MCF 10A (cell line): Measurements from ENCODE around the gene FARP1. TPM values are rescaled to one million over a fixed set of nuclear protein-coding genes. Genes with fewer than 3 reads are reported as not detected.

Source experiments
- BruUV-seq: library from RNA; stranded (reverse); fragments of 400-500 nt; replicated peaks from 2 replicates; lab custom pipeline; 2021; lab: Mats Ljungman, UMichigan
- CTCF ChIA-PET: fragments of 300-600 bp; sonication (Branson Sonifier 250); formaldehyde crosslinking; extraction: SDS; loops from one replicate; lab custom pipeline; 2021; ENCODE audit warnings: antibody characterized with exemption, inconsistent platforms; lab: Yijun Ruan, JAX
- POLR2A ChIA-PET: fragments of 300-600, 350-650 bp; sonication (Branson Sonifier 250); formaldehyde crosslinking; extraction: SDS; loops from one replicate; lab custom pipeline; 2020; ENCODE audit warnings: antibody characterized with exemption, inconsistent platforms; lab: Yijun Ruan, JAX
- DNase-seq: peaks from one replicate; pipeline ENCODE4 v3.0.0-alpha.2; 2018; ENCODE audit not compliant: unreplicated experiment
- H3K27ac Mint-ChIP-seq: one replicate; pipeline ENCODE4 v1.8.0; 2022; ENCODE audit warnings: mild to moderate bottlenecking, low read depth, mixed read lengths; ENCODE audit not compliant: unreplicated experiment
- H3K27me3 Mint-ChIP-seq: one replicate; pipeline ENCODE4 v1.8.0; 2022; ENCODE audit warnings: mixed read lengths; ENCODE audit not compliant: insufficient read depth, unreplicated experiment
- H3K36me3 Mint-ChIP-seq: one replicate; pipeline ENCODE4 v1.8.0; 2022; ENCODE audit warnings: mild to moderate bottlenecking, moderate library complexity, mixed read lengths; ENCODE audit not compliant: insufficient read depth, unreplicated experiment
- H3K4me1 Mint-ChIP-seq: one replicate; pipeline ENCODE4 v1.8.0; 2022; ENCODE audit warnings: mixed read lengths; ENCODE audit not compliant: insufficient read depth, unreplicated experiment
- H3K4me3 Mint-ChIP-seq: one replicate; pipeline ENCODE4 v1.8.0; 2022; ENCODE audit warnings: mild to moderate bottlenecking, moderate library complexity, mixed read lengths; ENCODE audit not compliant: unreplicated experiment
- H3K9me3 Mint-ChIP-seq: one replicate; pipeline ENCODE4 v1.8.0; 2022; ENCODE audit warnings: mixed read lengths; ENCODE audit not compliant: unreplicated experiment
- intact Hi-C: fragments of 100-400 bp; cut with micrococcal nuclease; formaldehyde crosslinking; loops from 2 replicates; pipeline ENCODE4 v1.14.1; 2022
- total RNA-seq: library from RNA; stranded (reverse); gene quantifications from 2 replicates; pipeline ENCODE4 v1.2.3, GENCODE V29; 2022
- TF ChIP-seq, protein P1 (sequence below): fragments of 200-600 bp; IDR thresholded peaks from one replicate; pipeline ENCODE4 v1.8.0; 2022; ENCODE audit warnings: antibody characterized with exemption, mild to moderate bottlenecking; ENCODE audit not compliant: unreplicated experiment

FARP1 gene
- total RNA-seq, 1 experiment from 2014 or later = 30.1 TPM

DNA sequence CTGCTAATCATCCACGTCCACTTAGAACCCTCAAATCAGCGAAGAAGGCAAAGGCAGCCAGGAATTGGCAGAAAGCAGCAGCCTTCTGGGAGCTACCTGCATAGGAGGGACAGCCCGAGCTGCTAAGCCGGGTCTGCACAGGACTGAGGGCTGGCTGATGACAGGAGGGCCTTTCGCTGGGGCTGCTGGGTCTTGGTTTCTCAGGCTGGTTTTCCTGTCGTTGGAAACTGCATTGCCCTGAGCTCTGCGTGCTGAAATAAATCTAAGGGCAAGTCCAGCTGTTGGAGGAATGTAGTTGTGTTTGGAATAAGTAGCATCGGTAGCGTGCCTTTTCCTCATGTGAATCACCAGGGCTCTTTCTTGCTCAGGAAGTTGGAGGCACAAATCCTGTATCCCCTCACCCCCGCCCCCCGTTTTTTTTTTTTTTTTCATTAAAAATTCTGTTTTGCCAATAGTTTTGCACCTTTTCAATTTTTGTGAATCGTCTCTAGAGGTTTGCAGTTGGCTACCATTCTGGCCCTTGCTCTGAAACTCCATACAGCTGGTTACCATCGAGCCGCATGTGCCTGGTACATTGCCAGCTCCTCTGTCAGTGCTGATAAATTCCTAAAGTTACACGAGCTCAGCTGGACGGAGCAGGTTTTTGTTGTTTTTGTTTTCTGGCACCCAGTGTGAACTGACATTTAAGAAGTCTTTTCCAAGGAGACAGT is 228.1 kb downstream of the FARP1 start:
- DNase-seq = no peak
- peaks cover 6% of the 10 kb centered on the region for H3K9me3 Mint-ChIP-seq
- H3K27ac Mint-ChIP-seq = no peak overlapping the region
- no peaks in the 10 kb centered on the region for H3K4me1 Mint-ChIP-seq
- no peaks in the 10 kb centered on the region for H3K27me3 Mint-ChIP-seq
- peaks cover 19% of the 10 kb centered on the region for H3K36me3 Mint-ChIP-seq
- ChIA-PET CTCF (interaction anchor here (0.7 kb wide), 1 partner anchor 325 kb away, joined by 3 read pairs; no protein-coding TSS in a partner anchor), POLR2A (interaction anchor here (0.7 kb wide), 1 partner anchor 45 kb away, joined by 4 read pairs; no protein-coding TSS in a partner anchor)
- intact Hi-C loops = no loop called here
- no TSS peak for BruUV-seq
- TF ChIP-seq, protein P1, sequence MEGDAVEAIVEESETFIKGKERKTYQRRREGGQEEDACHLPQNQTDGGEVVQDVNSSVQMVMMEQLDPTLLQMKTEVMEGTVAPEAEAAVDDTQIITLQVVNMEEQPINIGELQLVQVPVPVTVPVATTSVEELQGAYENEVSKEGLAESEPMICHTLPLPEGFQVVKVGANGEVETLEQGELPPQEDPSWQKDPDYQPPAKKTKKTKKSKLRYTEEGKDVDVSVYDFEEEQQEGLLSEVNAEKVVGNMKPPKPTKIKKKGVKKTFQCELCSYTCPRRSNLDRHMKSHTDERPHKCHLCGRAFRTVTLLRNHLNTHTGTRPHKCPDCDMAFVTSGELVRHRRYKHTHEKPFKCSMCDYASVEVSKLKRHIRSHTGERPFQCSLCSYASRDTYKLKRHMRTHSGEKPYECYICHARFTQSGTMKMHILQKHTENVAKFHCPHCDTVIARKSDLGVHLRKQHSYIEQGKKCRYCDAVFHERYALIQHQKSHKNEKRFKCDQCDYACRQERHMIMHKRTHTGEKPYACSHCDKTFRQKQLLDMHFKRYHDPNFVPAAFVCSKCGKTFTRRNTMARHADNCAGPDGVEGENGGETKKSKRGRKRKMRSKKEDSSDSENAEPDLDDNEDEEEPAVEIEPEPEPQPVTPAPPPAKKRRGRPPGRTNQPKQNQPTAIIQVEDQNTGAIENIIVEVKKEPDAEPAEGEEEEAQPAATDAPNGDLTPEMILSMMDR = no peak
- H3K4me3 Mint-ChIP-seq = no peak overlapping the region

DNA sequence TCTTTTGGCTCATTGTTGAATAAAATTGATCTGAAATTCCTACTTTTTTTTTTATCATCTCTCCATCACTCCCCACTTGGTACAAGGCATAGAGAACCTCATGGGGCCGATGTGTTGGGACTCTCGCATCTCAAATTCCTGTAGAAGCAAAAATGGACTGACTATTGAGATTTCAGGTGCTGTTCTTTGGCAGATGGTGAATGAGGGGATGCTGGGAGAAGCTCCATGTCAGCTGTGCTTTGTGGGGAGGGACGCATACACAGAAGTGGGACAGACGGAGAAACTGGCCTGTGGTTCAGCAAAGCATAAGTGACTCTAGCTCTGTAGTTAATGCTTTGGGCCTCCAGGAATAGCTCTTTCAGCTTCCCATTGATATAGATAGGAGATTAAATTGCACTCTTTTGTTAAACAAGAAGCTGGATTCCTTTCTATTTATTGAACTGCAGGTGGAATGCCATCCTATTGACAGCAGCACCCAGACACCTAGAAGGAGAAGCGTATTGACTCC is 228.7 kb downstream of the FARP1 start:
- intact Hi-C loops = no loop called here

DNA sequence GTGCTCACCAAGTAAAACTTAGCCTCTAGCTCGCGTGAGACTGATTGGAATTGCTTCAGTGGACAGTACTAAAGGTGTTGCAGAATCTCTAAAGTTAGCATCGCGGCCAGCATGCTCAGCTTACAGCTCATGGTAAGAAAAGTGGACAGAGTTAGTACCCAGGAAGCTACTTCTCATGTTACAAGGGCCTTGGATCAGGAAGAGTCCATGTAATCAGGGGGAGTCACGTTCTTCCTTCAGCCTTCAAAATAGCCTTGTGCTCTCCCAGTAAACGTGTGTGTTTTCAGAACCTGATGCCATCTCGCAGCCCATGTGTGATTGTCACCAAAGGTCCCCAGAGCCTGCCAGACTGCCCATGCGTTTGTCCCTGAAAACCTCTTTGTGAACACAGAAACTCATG is 230.0 kb downstream of the FARP1 start:
- Mint-ChIP-seq H3K27me3 (no peaks in the 10 kb centered on the region), H3K9me3 (peaks cover 6% of the 10 kb centered on the region), H3K27ac (no peak overlapping the region), H3K4me1 (no peaks in the 10 kb centered on the region), H3K36me3 (peaks cover 24% of the 10 kb centered on the region), H3K4me3 (no peak overlapping the region)
- BruUV-seq = no TSS peak
- no peak for DNase-seq
- TF ChIP-seq, protein P1 = no peak
- intact Hi-C loops = no loop called here
- POLR2A ChIA-PET = interaction anchor here (0.6 kb wide), 1 partner anchor 355 kb away, joined by 3 read pairs; no protein-coding TSS in a partner anchor
- CTCF ChIA-PET = interaction anchor here (0.7 kb wide), 1 partner anchor 27 kb away, joined by 3 read pairs; no protein-coding TSS in a partner anchor

More for the DNA sequence above, 228.7 kb downstream of the FARP1 start:
- DNase-seq = no peak
- ChIA-PET CTCF (interaction anchor here (0.7 to 0.9 kb wide), 2 partner anchors 281 to 325 kb away, joined by 3 read pairs; no protein-coding TSS in a partner anchor), POLR2A (interaction anchor here (0.7 kb wide), 1 partner anchor 44 kb away, joined by 4 read pairs; no protein-coding TSS in a partner anchor)
- H3K36me3 Mint-ChIP-seq = peaks cover 19% of the 10 kb centered on the region
- BruUV-seq = no TSS peak
- H3K9me3 Mint-ChIP-seq = peaks cover 6% of the 10 kb centered on the region
- no peaks in the 10 kb centered on the region for H3K4me1 Mint-ChIP-seq
- H3K4me3 Mint-ChIP-seq = no peak overlapping the region
- no peaks in the 10 kb centered on the region for H3K27me3 Mint-ChIP-seq
- H3K27ac Mint-ChIP-seq = no peak overlapping the region
- TF ChIP-seq, protein P1 = no peak

DNA sequence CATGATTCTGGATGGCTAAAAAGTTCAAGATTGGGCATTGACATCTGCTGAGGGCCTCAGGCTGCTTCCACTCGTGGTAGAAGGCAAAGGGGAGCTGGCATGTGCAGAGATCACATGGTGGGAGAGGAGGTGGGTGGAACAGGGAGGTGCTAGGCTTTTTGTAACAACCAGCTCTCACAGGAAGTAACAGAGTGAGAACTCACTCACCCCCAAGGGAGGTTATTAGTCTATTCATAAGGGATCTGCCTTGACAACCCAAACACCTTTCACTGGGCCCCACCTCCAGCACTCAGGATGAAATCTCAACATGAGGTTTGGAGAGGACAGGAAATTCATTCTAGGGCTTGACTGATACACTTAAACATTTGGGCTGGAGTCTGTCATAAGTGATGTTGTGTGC is 231.9 kb downstream of the FARP1 start:
- Mint-ChIP-seq H3K4me1 (no peaks in the 10 kb centered on the region), H3K4me3 (no peak overlapping the region), H3K27ac (no peak overlapping the region), H3K9me3 (peaks cover 6% of the 10 kb centered on the region), H3K36me3 (peaks cover 21% of the 10 kb centered on the region), H3K27me3 (no peaks in the 10 kb centered on the region)
- TF ChIP-seq, protein P1 = no peak
- ChIA-PET POLR2A (no interaction called here), CTCF (no interaction called here)
- DNase-seq = no peak
- BruUV-seq = no TSS peak
- intact Hi-C loops = no loop called here
